Tibial nerve (tissue), 4 donors: Measurements from ENCODE around the gene REX1BD. TPM values are rescaled to one million over a fixed set of nuclear protein-coding genes. Genes with fewer than 3 reads are reported as not detected.

Experiments used
- DNase-seq, 2 donors: peaks; one replicate each; pipeline ENCODE4 v3.0.0-alpha.2; 2019; ENCODE audit warnings: low spot score in 2 of 2
- H3K27ac ChIP-seq, 4 donors: fragments of 200-600 bp; sonication (generic) in 3 of 4; one replicate each; pipeline ENCODE4 v1.5.1; 2017 to 2019; ENCODE audit warnings: mild to moderate bottlenecking in 1 of 4
- H3K27me3 ChIP-seq, 2 donors: fragments of 200-600 bp; sonication (generic) in 1 of 2; one replicate each; pipeline versions ENCODE4 v1.5.1 to v1.6.0; 2017 to 2019
- H3K36me3 ChIP-seq, 3 donors: fragments of 200-600 bp; sonication (generic); one replicate each; pipeline ENCODE4 v1.5.1; 2018 to 2019
- H3K4me1 ChIP-seq, 4 donors: fragments of 200-600 bp; sonication (generic) in 3 of 4; one replicate each; pipeline ENCODE4 v1.5.1; 2017 to 2019
- H3K4me3 ChIP-seq, 4 donors: fragments of 200-600 bp; sonication (generic) in 3 of 4; one replicate each; pipeline ENCODE4 v1.5.1; 2017 to 2019; ENCODE audit warnings: mild to moderate bottlenecking in 1 of 4, moderate library complexity in 1 of 4
- H3K9me3 ChIP-seq, 4 donors: fragments of 200-600 bp; sonication (generic) in 3 of 4; one replicate each; pipeline ENCODE4 v1.5.1; 2017 to 2019
- CTCF ChIP-seq, 5 experiments: fragments of 200-600 bp in 3 of 5; fragments of 450-650 bp in 2 of 5; sonication (generic) in 3 of 5; IDR thresholded peaks; one replicate each; pipeline ENCODE4 v1.5.1; 2016 to 2019; ENCODE audit warnings: antibody characterized with exemption in 5 of 5, mild to moderate bottlenecking in 3 of 5, moderate library complexity in 2 of 5
- EP300 ChIP-seq, 2 donors: sonication (generic); formaldehyde crosslinking; IDR thresholded peaks; one replicate each; pipeline ENCODE4 v1.6.1; 2017; ENCODE audit warnings: antibody characterized with exemption in 2 of 2, mild to moderate bottlenecking in 1 of 2
- POLR2A ChIP-seq, 2 donors: fragments of 450-650 bp; IDR thresholded peaks; one replicate each; pipeline ENCODE4 v1.6.1; 2017; ENCODE audit warnings: antibody characterized with exemption in 2 of 2, mild to moderate bottlenecking in 2 of 2, moderate library complexity in 2 of 2
- whole genome bisulfite sequencing, 2 donors: methylation state at CpG; one replicate each; pipeline ENCODE4 v1.1.5; 2018; 5-methylcytosine and 5-hydroxymethylcytosine counted together
- total RNA-seq, 4 donors: library from RNA; depleted of rRNA; stranded (reverse); fragments of >200 nt; gene quantifications; one replicate each; pipeline ENCODE4 v1.1.0, GENCODE V29; 2016

The REX1BD gene
- total RNA-seq, 4 donors from 2014 or later: 186 to 226 (median 210) TPM

- WGBS, 2 donors: 41 to 47% methylated on average over 24 to 25 of the region's 25 CpGs
- no peaks in the 10 kb centered on the region for H3K9me3 ChIP-seq
- H3K27ac ChIP-seq: peak overlapping the region in 3 of 4 donors; percentile 22 to 59 (median 53)
- H3K4me3 ChIP-seq: peak overlapping the region in 2 of 4 donors; percentile 46 to 51
- peaks cover 2 to 17% of the 10 kb centered on the region in 2 donors for H3K27me3 ChIP-seq
- H3K36me3 ChIP-seq: peaks cover 0 to 8% (median 0%) of the 10 kb centered on the region in 3 donors
- peaks cover 0 to 40% (median 25%) of the 10 kb centered on the region in 4 donors for H3K4me1 ChIP-seq
- TF ChIP-seq POLR2A (IDR thresholded peaks at IDR 0.05) (no peak), EP300 (IDR thresholded peaks at IDR 0.05) (no peak), CTCF (IDR thresholded peaks at IDR 0.05) (no peak)
- no peak for DNase-seq
These were observed 4.9 kb downstream of the REX1BD start for GRCh38 chr19:18593367-18594095.

GRCh38 chr19:18594096-18594823 is 5.7 kb downstream of the REX1BD start:
- peak; percentile 93 to 97 (median 96) for TF ChIP-seq CTCF (IDR thresholded peaks at IDR 0.05)
- TF ChIP-seq EP300 (IDR thresholded peaks at IDR 0.05): no peak
- Histone ChIP-seq H3K4me3 (peak overlapping the region; percentile 11 to 51 (median 39)), H3K27ac (peak overlapping the region in 2 of 4 donors; percentile 53 to 59), H3K9me3 (no peaks in the 10 kb centered on the region), H3K36me3 (peaks cover 0 to 8% (median 0%) of the 10 kb centered on the region in 3 donors), H3K4me1 (peaks cover 0 to 37% (median 25%) of the 10 kb centered on the region in 4 donors), H3K27me3 (peaks cover 2 to 25% of the 10 kb centered on the region in 2 donors)
- DNase-seq: peak; percentile 44 to 63
- WGBS, 2 donors: 1 to 4% methylated on average over 10 to 32 of the region's 54 CpGs

GRCh38 chr19:18594824-18595373 is 6.3 kb downstream of the REX1BD start:
- peak overlapping the region in 3 of 4 donors; percentile 32 to 51 (median 46) for H3K4me3 ChIP-seq
- H3K9me3 ChIP-seq: no peaks in the 10 kb centered on the region
- peak overlapping the region in 2 of 4 donors; percentile 53 to 59 for H3K27ac ChIP-seq
- peaks cover 2 to 31% of the 10 kb centered on the region in 2 donors for H3K27me3 ChIP-seq
- H3K4me1 ChIP-seq: peaks cover 0 to 31% (median 19%) of the 10 kb centered on the region in 4 donors
- DNase-seq: no peak
- WGBS, 2 donors: 24 to 26% methylated on average over 15 to 26 of the region's 26 CpGs
- no peak for TF ChIP-seq POLR2A (IDR thresholded peaks at IDR 0.05)
- TF ChIP-seq CTCF (IDR thresholded peaks at IDR 0.05): no peak
- TF ChIP-seq EP300 (IDR thresholded peaks at IDR 0.05): no peak
- H3K36me3 ChIP-seq: peaks cover 0 to 8% (median 0%) of the 10 kb centered on the region in 3 donors

GRCh38 chr19:18595475-18595874 is 6.9 kb downstream of the REX1BD start:
- WGBS, 2 donors: 60 to 71% methylated on average over 6 of the region's 6 CpGs
- H3K27ac ChIP-seq: no peak overlapping the region
- H3K4me1 ChIP-seq: peaks cover 0 to 26% (median 16%) of the 10 kb centered on the region in 4 donors
- H3K36me3 ChIP-seq: peaks cover 0 to 8% (median 0%) of the 10 kb centered on the region in 3 donors
- H3K27me3 ChIP-seq: peaks cover 2 to 37% of the 10 kb centered on the region in 2 donors
- no peak overlapping the region for H3K4me3 ChIP-seq
- no peak for DNase-seq
- no peaks in the 10 kb centered on the region for H3K9me3 ChIP-seq
- TF ChIP-seq EP300 (IDR thresholded peaks at IDR 0.05) (no peak), POLR2A (IDR thresholded peaks at IDR 0.05) (no peak), CTCF (IDR thresholded peaks at IDR 0.05) (no peak)
